Sigmoid colon (tissue), 7 donors: ENCODE data around the gene CACNA1C. TPM values are rescaled to one million over a fixed set of nuclear protein-coding genes. Genes with fewer than 3 reads are reported as not detected.

Experiments
- DNase-seq: peaks from one replicate; pipeline ENCODE4 v3.0.0-alpha.2; 2019
- H3K27ac ChIP-seq, 4 donors: fragments of 200-600 bp; sonication (generic); one replicate each; pipeline ENCODE4 v1.5.1; 2016 to 2019; ENCODE audit warnings: mild to moderate bottlenecking in 1 of 4
- H3K27me3 ChIP-seq, 3 donors: fragments of 200-600 bp; sonication (generic); one replicate each; pipeline ENCODE4 v1.5.1; 2019; ENCODE audit warnings: mild to moderate bottlenecking in 1 of 3
- H3K36me3 ChIP-seq, 4 donors: fragments of 200-600 bp; sonication (generic); one replicate each; pipeline ENCODE4 v1.5.1; 2016 to 2019
- H3K4me1 ChIP-seq, 4 donors: fragments of 200-600 bp; sonication (generic); one replicate each; pipeline ENCODE4 v1.5.1; 2017 to 2019
- H3K4me3 ChIP-seq, 4 donors: fragments of 200-600 bp; sonication (generic); one replicate each; pipeline ENCODE4 v1.5.1; 2017 to 2019; ENCODE audit warnings: mild to moderate bottlenecking in 2 of 4, moderate library complexity in 1 of 4
- H3K9me3 ChIP-seq, 4 donors: fragments of 200-600 bp in 3 of 4; sonication (generic) in 3 of 4; one replicate each; pipeline versions ENCODE4 v1.5.1 to v1.6.1; 2013 to 2019
- CTCF ChIP-seq, 4 experiments: fragments of 450-650 bp in 3 of 4; fragments of 200-600 bp in 1 of 4; IDR thresholded peaks; one replicate each; pipeline ENCODE4 v1.5.1; 2016 to 2019; ENCODE audit warnings: antibody characterized with exemption in 4 of 4, mild to moderate bottlenecking in 3 of 4, moderate library complexity in 2 of 4
- EP300 ChIP-seq, 4 donors: sonication (generic); formaldehyde crosslinking; IDR thresholded peaks; one replicate each; pipeline ENCODE4 v1.6.1; 2017; ENCODE audit warnings: antibody characterized with exemption in 4 of 4
- POLR2A ChIP-seq, 2 donors: fragments of 450-650 bp; IDR thresholded peaks; one replicate each; pipeline ENCODE4 v1.6.1; 2016; ENCODE audit warnings: antibody characterized with exemption in 2 of 2, mild to moderate bottlenecking in 2 of 2, moderate library complexity in 2 of 2
- POLR2AphosphoS5 ChIP-seq, 4 donors: sonication (generic); formaldehyde crosslinking; IDR thresholded peaks; one replicate each; pipeline ENCODE4 v1.6.1; 2017; ENCODE audit warnings: antibody characterized with exemption in 4 of 4
- WGBS, 2 donors: extraction: QIAGEN DNeasy Blood & Tissue Kit; methylation state at CpG; one replicate each; pipeline ENCODE4 v1.1.7; 2013; 5-methylcytosine and 5-hydroxymethylcytosine counted together
- intact Hi-C: fragments of 100-400 bp; cut with DNase I; formaldehyde crosslinking; loops from one replicate; pipeline ENCODE4 v1.15.1; 2023
- polyA plus RNA-seq, 3 donors: library from polyadenylated mRNA; stranded (reverse); fragments of 200-250 nt; gene quantifications; one replicate each; pipeline ENCODE4 v1.2.3, GENCODE V29; 2013
- total RNA-seq, 4 donors: library from RNA; depleted of rRNA; stranded (reverse); fragments of >200 nt; gene quantifications; one replicate each; pipeline ENCODE4 v1.1.0, GENCODE V29; 2016
- donor health status: healthy with polysubstance abuse.
- donor health status: Bipolar disorder and iron deficiency.
- donor health status: healthy.

CACNA1C gene
- total and polyA plus RNA-seq, 7 donors: 0.46 to 213 (median 62.0) TPM

- H3K9me3 ChIP-seq: no peaks in the 10 kb centered on the region
- H3K27me3 ChIP-seq: no peaks in the 10 kb centered on the region
- WGBS, 2 donors: 74 to 81% methylated on average over 2 of the region's 2 CpGs
- no peaks in the 10 kb centered on the region for H3K36me3 ChIP-seq
- TF ChIP-seq EP300 (IDR thresholded peaks at IDR 0.05): no peak
- TF ChIP-seq POLR2AphosphoS5 (IDR thresholded peaks at IDR 0.05): no peak
- no peak for TF ChIP-seq CTCF (IDR thresholded peaks at IDR 0.05)
- no peak for DNase-seq
- intact Hi-C loops: no loop called here
- no peak overlapping the region for H3K4me3 ChIP-seq
- H3K27ac ChIP-seq: peak overlapping the region in 2 of 4 donors; percentile 89 to 92
- peaks cover 0 to 85% (median 56%) of the 10 kb centered on the region in 4 donors for H3K4me1 ChIP-seq
Measured at GRCh38 chr12:2258025-2258424, 205.2 kb downstream of the CACNA1C start.

- Histone ChIP-seq H3K9me3 (no peaks in the 10 kb centered on the region), H3K36me3 (no peaks in the 10 kb centered on the region), H3K27me3 (no peaks in the 10 kb centered on the region), H3K27ac (peak overlapping the region in 2 of 4 donors; percentile 29 to 43), H3K4me1 (peaks cover 0 to 85% (median 59%) of the 10 kb centered on the region in 4 donors), H3K4me3 (no peak overlapping the region)
- no peak for TF ChIP-seq POLR2A (IDR thresholded peaks at IDR 0.05)
- no peak for TF ChIP-seq CTCF (IDR thresholded peaks at IDR 0.05)
- no peak for TF ChIP-seq EP300 (IDR thresholded peaks at IDR 0.05)
- no peak for TF ChIP-seq POLR2AphosphoS5 (IDR thresholded peaks at IDR 0.05)
- intact Hi-C loops: no loop called here
- 35 to 64% methylated on average over 4 of the region's 4 CpGs for WGBS, 2 donors
- no peak for DNase-seq
Measured at GRCh38 chr12:2259369-2259768, 206.6 kb downstream of the CACNA1C start.

- TF ChIP-seq POLR2A (IDR thresholded peaks at IDR 0.05): no peak
- TF ChIP-seq POLR2AphosphoS5 (IDR thresholded peaks at IDR 0.05): no peak
- TF ChIP-seq CTCF (IDR thresholded peaks at IDR 0.05): no peak
- TF ChIP-seq EP300 (IDR thresholded peaks at IDR 0.05): no peak
- intact Hi-C loops: no loop called here
- H3K36me3 ChIP-seq: no peaks in the 10 kb centered on the region
- H3K4me3 ChIP-seq: no peak overlapping the region
- H3K9me3 ChIP-seq: no peaks in the 10 kb centered on the region
- WGBS, 2 donors: 87 to 91% methylated on average over 3 of the region's 3 CpGs
- peak overlapping the region in 1 of 4 donors; percentile 84 for H3K27ac ChIP-seq
- DNase-seq: no peak
- H3K27me3 ChIP-seq: no peaks in the 10 kb centered on the region
- peaks cover 0 to 90% (median 70%) of the 10 kb centered on the region in 4 donors for H3K4me1 ChIP-seq
Measured at GRCh38 chr12:2260441-2260840, 207.7 kb downstream of the CACNA1C start.

GRCh38 chr12:2261708-2262107, 208.9 kb downstream of the CACNA1C start:
- 95% methylated on average over 1 of the region's 1 CpG for WGBS, 2 donors
- H3K27me3 ChIP-seq: no peaks in the 10 kb centered on the region
- no peak for DNase-seq
- TF ChIP-seq POLR2AphosphoS5 (IDR thresholded peaks at IDR 0.05): no peak
- no peak for TF ChIP-seq POLR2A (IDR thresholded peaks at IDR 0.05)
- TF ChIP-seq CTCF (IDR thresholded peaks at IDR 0.05): no peak
- TF ChIP-seq EP300 (IDR thresholded peaks at IDR 0.05): no peak
- intact Hi-C loops: no loop called here
- peak overlapping the region in 2 of 4 donors; percentile 84 for H3K27ac ChIP-seq
- H3K4me3 ChIP-seq: no peak overlapping the region
- no peaks in the 10 kb centered on the region for H3K9me3 ChIP-seq
- peaks cover 0 to 96% (median 77%) of the 10 kb centered on the region in 4 donors for H3K4me1 ChIP-seq
- H3K36me3 ChIP-seq: no peaks in the 10 kb centered on the region

GRCh38 chr12:2262449-2262848, 209.7 kb downstream of the CACNA1C start:
- H3K4me1 ChIP-seq: peaks cover 0 to 96% (median 77%) of the 10 kb centered on the region in 4 donors
- H3K27ac ChIP-seq: peak overlapping the region in 2 of 4 donors; percentile 84
- no peaks in the 10 kb centered on the region for H3K27me3 ChIP-seq
- WGBS, 2 donors: 95 to 97% methylated on average over 2 of the region's 2 CpGs
- no peak for DNase-seq
- intact Hi-C loops: no loop called here
- H3K36me3 ChIP-seq: no peaks in the 10 kb centered on the region
- no peaks in the 10 kb centered on the region for H3K9me3 ChIP-seq
- no peak overlapping the region for H3K4me3 ChIP-seq
- TF ChIP-seq CTCF (IDR thresholded peaks at IDR 0.05) (no peak), POLR2AphosphoS5 (IDR thresholded peaks at IDR 0.05) (no peak)
